ENCODE data around the gene DLG4. TPM values are rescaled to one million over a fixed set of nuclear protein-coding genes. Genes with fewer than 3 reads are reported as not detected.

The DLG4 gene
- total RNA-seq, 1 experiment from 2014 or later = 59.7 TPM

GRCh38 chr17:7224110-7224509 is 4.5 kb upstream of the DLG4 start:
- ATAC-seq (no peak), DNase-seq (ENCODE audit: low spot score) (no peak)
- Mint-ChIP-seq H3K27me3 (ENCODE audit: low read depth) (no peaks in the 10 kb centered on the region; the same call in 1 of the 2 replicates), H3K4me1 (peaks cover 15% of the 10 kb centered on the region), H3K27ac (no peak overlapping the region), H3K4me3 (no peak overlapping the region), H3K9me3 (no peaks in the 10 kb centered on the region), H3K36me3 (peaks cover 31% of the 10 kb centered on the region)
- ChIA-PET POLR2A (interaction anchor here (1.3 kb wide), 1 partner anchor 10 kb away, joined by 4 read pairs; the partner anchor contains the start of gene DVL2), CTCF (no interaction called here)
- TF ChIP-seq HMGXB4 (CRISPR knock-in tag; IDR thresholded peaks at IDR 0.05) = no peak
- TF ChIP-seq ZNF423 (CRISPR knock-in tag; IDR thresholded peaks at IDR 0.05) = no peak

GRCh38 chr17:7223375-7223774 is 3.7 kb upstream of the DLG4 start:
- POLR2A ChIA-PET = no interaction called here
- TF ChIP-seq ZNF219 (CRISPR knock-in tag; IDR thresholded peaks at IDR 0.05; ENCODE audit: borderline replicate concordance) = no peak
- no peak for TF ChIP-seq SP1 (CRISPR knock-in tag; conservative IDR thresholded peaks at IDR 0.05)
- no peak for TF ChIP-seq IRF2 (CRISPR knock-in tag; IDR thresholded peaks at IDR 0.05; ENCODE audit: borderline replicate concordance, low read depth)
- no peak for TF ChIP-seq MYBL2 (CRISPR knock-in tag; IDR thresholded peaks at IDR 0.05)
- TF ChIP-seq TEAD4 (CRISPR knock-in tag; IDR thresholded peaks at IDR 0.05) = no peak
- no peak for TF ChIP-seq ESRRA (CRISPR knock-in tag; IDR thresholded peaks at IDR 0.05; ENCODE audit: borderline replicate concordance)
- TF ChIP-seq SMAD4 (CRISPR knock-in tag; IDR thresholded peaks at IDR 0.05) = no peak
- TF ChIP-seq NR1H2 (CRISPR knock-in tag; IDR thresholded peaks at IDR 0.05) = no peak
- TF ChIP-seq SMAD3 (CRISPR knock-in tag; IDR thresholded peaks at IDR 0.05; ENCODE audit: borderline replicate concordance) = no peak
- TF ChIP-seq ZNF396 (CRISPR knock-in tag; IDR thresholded peaks at IDR 0.05; ENCODE audit: borderline replicate concordance) = no peak
- no peak for TF ChIP-seq ZNF263 (CRISPR knock-in tag; IDR thresholded peaks at IDR 0.05; ENCODE audit: low read depth)
- no peak for TF ChIP-seq ATF2 (CRISPR knock-in tag; IDR thresholded peaks at IDR 0.05; ENCODE audit: borderline replicate concordance, low read depth)
- TF ChIP-seq ATF6 (CRISPR knock-in tag; IDR thresholded peaks at IDR 0.05) = no peak
- no peak for TF ChIP-seq HMGXB4 (CRISPR knock-in tag; IDR thresholded peaks at IDR 0.05)

GRCh38 chr17:7222972-7223292 is 3.3 kb upstream of the DLG4 start:
- ATAC-seq = no peak
- Mint-ChIP-seq H3K27ac (no peak overlapping the region), H3K9me3 (no peaks in the 10 kb centered on the region), H3K36me3 (peaks cover 20% of the 10 kb centered on the region), H3K4me3 (no peak overlapping the region), H3K4me1 (peaks cover 27% of the 10 kb centered on the region), H3K27me3 (ENCODE audit: low read depth) (peaks cover 4% of the 10 kb centered on the region; the same call in 1 of the 2 replicates)
- CTCF ChIA-PET = interaction anchor here (1.0 kb wide), 2 partner anchors 9 to 73 kb away, joined by 3 to 4 read pairs; no protein-coding TSS in a partner anchor
- DNase-seq (ENCODE audit: low spot score) = peak; percentile 15
- POLR2A ChIA-PET = no interaction called here
- TF ChIP-seq PRRX2 (CRISPR knock-in tag; IDR thresholded peaks at IDR 0.05) = no peak
- no peak for TF ChIP-seq ZBTB43 (CRISPR knock-in tag; IDR thresholded peaks at IDR 0.05)
- no peak for TF ChIP-seq ZNF317 (CRISPR knock-in tag; IDR thresholded peaks at IDR 0.05; ENCODE audit: borderline replicate concordance, low read depth)
- no peak for TF ChIP-seq ZNF232 (CRISPR knock-in tag; IDR thresholded peaks at IDR 0.05)
- TF ChIP-seq TP53 (CRISPR knock-in tag; IDR thresholded peaks at IDR 0.05) = no peak
- TF ChIP-seq ZSCAN18 (CRISPR knock-in tag; IDR thresholded peaks at IDR 0.05) = no peak

More at GRCh38 chr17:7223375-7223774, 3.7 kb upstream of the DLG4 start:
- Mint-ChIP-seq H3K4me3 (no peak overlapping the region), H3K9me3 (no peaks in the 10 kb centered on the region), H3K4me1 (peaks cover 23% of the 10 kb centered on the region), H3K27ac (peak overlapping the region; percentile 49; the same call in 1 of the 2 replicates), H3K27me3 (ENCODE audit: low read depth) (peaks cover 4% of the 10 kb centered on the region; the same call in 1 of the 2 replicates), H3K36me3 (peaks cover 24% of the 10 kb centered on the region)
- DNase-seq (ENCODE audit: low spot score) (no peak), ATAC-seq (no peak)
- CTCF ChIA-PET = interaction anchor here (1.0 kb wide), 2 partner anchors 9 to 73 kb away, joined by 3 to 4 read pairs; no protein-coding TSS in a partner anchor
